GM21390 (cell line): Measurements from ENCODE around the gene CLK2.
"Not testable (repeated sequence)": the region's sequence is repeated elsewhere in the genome, so short reads cannot be mapped to it uniquely, and the experiment has no call there.

Experiments
- ATAC-seq: cut with Tn5 transposase; IDR thresholded peaks from one replicate; pipeline ENCODE4 v1.9.1; 2021; ENCODE audit not compliant: unreplicated experiment

Gene CLK2

DNA sequence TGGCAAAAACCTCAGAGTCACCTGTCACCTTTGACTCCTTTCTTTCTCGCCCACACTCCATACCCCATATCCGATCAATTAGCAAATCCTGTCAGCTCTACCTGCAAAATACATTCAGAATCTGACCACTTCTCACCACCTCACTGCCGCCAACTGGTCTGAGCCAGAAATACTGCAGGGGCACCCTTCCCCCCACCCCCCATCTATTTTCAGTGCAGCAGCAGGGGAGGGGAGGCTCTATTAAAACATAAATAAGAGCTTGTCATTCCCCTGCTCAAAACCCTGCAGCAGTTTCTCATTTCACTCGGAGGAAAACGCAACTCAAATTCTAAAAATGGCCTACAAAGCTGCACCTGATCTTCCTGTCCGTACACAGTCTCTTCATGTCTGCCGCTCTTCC is 24.1 kb upstream of the CLK2 start:
- no peak for ATAC-seq

GRCh38 chr1:155296661-155297060 is 23.4 kb upstream of the CLK2 start:
- ATAC-seq: no peak

GRCh38 chr1:155295942-155296267 is 22.6 kb upstream of the CLK2 start:
- ATAC-seq: no peak

GRCh38 chr1:155295183-155295941 is 22.1 kb upstream of the CLK2 start:
- no peak for ATAC-seq

DNA sequence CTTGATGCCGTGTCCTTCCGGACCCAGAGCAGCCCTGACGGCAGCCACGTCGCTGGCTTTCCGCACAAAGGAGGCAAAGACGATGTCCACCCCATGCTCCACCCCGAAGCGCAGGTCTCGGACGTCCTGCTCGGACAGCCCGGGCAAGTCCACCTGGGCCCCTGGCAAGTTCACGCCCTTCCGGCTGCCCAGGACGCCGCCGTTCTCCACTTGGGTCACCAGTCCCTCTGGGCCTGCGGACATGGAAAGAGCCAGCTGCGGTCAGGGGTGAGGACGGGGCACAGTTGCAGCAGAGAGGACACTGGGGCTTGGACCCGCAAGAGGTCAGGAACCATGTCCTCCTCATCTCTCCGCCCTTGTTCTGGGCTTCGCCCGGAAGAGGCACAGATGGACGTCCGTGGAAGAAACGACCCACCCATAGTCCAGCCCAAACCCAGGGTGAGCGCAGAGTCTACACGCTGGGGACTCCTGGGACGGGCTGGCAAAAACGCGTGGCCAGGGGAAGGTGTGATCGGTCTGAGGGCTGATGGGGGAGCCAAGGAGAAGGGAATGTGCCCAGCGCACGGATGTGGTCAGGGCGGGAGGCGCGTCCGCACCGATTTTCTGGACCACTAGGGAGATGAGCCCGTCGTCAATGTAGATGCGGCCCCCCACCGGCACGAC is 21.3 kb upstream of the CLK2 start:
- no peak for ATAC-seq

DNA sequence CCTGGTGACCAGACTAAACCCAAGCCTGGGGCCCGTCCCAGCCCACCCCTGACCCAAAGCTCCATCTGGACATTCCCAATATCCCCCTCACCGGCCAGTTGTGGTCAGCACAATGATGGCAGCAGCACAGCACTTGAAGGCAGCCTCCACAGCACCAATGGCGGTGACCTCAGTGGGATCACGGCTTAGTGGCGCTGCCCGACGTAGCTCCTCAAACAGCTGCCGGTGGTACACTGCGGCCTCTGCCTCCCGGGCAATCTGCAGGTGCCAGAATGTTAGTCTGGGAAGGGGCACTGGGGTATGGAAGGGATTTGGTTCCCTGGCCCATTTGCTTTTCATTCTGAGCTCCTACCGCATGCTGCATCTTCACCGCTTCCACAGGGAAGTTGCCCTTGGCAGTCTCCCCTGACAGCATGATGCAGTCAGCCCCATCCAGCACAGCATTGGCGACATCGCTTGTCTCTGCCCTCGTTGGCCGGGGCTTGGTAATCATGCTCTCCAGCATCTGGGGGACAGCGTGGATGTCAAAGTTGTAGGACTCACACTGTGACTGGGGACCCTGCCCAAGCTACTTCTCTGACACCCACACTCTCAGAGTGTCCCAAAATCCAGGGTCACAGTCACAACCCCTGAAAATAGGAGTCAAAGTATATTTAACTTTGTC is 19.9 kb upstream of the CLK2 start:
- ATAC-seq: no peak

- ATAC-seq: not testable (repeated sequence)
Measured at GRCh38 chr1:155291006-155291405, 17.7 kb upstream of the CLK2 start.

DNA sequence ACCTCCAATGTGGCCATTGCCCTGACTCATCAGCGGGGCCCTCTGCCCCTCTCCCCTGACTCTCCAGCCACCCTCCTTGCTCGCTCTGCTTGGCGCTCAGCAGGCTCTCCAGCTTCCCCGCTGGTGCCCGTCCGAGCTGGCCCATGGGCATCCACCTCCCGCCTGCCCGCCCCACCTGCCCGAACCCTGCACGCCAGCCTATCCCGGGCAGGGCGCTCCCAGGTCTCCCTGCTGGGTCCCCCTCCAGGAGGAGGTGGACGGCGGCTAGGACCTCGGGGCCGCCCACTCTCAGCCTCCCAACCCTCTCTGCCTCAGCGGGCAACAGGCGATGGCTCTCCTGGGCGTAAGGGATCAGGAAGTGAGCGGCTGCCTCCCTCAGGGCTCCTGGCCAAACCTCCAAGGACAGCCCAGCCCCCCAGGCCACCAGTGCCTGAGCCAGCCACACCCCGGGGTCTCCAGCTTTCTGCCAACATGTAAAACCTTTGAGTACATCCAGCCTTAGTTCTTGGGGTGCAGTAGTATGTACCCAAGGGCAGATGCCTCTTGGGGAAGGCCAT is 14.8 kb upstream of the CLK2 start:
- ATAC-seq: no peak

GRCh38 chr1:155286544-155286943 is 13.2 kb upstream of the CLK2 start:
- no peak for ATAC-seq

GRCh38 chr1:155285631-155286044 is 12.3 kb upstream of the CLK2 start:
- ATAC-seq: no peak

GRCh38 chr1:155285063-155285462 is 11.8 kb upstream of the CLK2 start:
- no peak for ATAC-seq

GRCh38 chr1:155284476-155284875 is 11.2 kb upstream of the CLK2 start:
- ATAC-seq: no peak

DNA sequence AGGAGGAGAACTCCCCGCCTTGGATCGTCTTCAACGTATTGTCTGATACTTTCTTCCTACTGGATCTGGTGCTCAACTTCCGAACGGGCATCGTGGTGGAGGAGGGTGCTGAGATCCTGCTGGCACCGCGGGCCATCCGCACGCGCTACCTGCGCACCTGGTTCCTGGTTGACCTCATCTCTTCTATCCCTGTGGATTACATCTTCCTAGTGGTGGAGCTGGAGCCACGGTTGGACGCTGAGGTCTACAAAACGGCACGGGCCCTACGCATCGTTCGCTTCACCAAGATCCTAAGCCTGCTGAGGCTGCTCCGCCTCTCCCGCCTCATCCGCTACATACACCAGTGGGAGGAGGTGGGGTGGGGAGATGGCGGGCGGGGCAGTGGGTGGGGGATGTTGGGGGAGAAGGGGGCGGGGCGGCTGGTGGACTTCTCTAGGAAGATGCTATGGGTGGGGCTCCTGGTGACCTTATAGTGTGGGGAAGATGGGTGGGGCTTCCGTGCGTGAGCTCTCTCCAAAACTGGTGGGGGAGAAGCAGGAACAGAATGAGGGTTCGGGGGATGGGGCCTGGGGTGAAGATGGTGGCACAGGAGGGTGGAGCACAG is 9.3 kb upstream of the CLK2 start:
- ATAC-seq: no peak

DNA sequence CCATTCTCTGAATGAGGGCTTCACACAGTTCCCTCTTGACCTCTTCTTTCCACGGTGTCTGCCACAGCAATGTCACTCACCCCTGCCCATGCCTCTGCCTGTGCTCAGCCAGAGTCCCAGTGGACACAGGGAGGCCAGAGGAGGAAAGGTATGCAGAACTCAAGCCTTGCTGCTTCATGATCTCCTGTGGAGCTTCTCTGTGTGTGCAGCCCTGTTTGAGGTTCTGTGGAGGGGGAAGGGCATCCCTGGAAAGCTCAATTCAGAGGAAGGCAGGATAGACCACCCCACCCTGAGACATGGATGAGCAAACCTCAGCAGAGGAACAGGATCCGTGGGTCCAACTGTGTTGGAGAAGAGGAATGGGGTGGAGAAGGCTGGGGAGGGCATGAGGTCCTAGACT is 6.0 kb upstream of the CLK2 start:
- no peak for ATAC-seq

GRCh38 chr1:155278689-155279160 is 5.4 kb upstream of the CLK2 start:
- ATAC-seq: no peak

GRCh38 chr1:155277902-155278688 is 4.8 kb upstream of the CLK2 start:
- no peak for ATAC-seq

DNA sequence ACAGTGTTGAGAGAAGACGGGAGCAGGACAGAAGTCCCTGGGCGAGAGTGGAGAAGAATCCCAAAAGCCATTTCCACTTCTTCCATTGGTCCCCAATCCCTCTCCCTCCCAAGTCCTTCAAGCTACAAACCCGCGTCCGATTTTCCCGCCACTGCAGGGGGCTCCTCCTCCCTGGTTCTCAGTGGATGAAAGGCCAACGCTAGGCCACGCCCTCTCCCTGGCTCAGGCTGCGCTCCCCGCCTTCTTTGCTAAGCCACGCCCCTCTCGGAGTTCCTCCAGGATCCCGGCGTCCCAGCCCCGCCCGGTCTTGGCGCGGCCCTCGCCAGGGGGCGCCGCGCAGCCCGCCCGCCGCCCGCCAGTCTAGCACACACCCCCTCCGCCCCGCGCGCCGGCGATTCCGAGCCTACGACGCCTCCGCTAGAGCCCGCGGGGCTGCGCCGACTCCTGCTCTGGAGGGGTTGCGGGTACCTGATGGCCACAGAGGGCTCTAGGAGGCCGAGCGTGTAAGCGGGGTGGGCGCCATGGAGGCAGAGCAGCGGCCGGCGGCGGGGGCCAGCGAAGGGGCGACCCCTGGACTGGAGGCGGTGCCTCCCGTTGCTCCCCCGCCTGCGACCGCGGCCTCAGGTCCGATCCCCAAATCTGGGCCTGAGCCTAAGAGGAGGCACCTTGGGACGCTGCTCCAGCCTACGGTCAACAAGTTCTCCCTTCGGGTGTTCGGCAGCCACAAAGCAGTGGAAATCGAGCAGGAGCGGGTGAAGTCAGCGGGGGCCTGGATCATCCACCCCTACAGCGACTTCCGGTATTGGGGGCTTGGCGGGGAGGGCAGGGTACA is 4.0 kb upstream of the CLK2 start, which contains the start of gene HCN3:
TSS of gene HCN3 (plus strand) at position 394 of the 832 bp plus-strand sequence. CDS start at position 522, 128 bp downstream.
- peak; percentile 65 for ATAC-seq

DNA sequence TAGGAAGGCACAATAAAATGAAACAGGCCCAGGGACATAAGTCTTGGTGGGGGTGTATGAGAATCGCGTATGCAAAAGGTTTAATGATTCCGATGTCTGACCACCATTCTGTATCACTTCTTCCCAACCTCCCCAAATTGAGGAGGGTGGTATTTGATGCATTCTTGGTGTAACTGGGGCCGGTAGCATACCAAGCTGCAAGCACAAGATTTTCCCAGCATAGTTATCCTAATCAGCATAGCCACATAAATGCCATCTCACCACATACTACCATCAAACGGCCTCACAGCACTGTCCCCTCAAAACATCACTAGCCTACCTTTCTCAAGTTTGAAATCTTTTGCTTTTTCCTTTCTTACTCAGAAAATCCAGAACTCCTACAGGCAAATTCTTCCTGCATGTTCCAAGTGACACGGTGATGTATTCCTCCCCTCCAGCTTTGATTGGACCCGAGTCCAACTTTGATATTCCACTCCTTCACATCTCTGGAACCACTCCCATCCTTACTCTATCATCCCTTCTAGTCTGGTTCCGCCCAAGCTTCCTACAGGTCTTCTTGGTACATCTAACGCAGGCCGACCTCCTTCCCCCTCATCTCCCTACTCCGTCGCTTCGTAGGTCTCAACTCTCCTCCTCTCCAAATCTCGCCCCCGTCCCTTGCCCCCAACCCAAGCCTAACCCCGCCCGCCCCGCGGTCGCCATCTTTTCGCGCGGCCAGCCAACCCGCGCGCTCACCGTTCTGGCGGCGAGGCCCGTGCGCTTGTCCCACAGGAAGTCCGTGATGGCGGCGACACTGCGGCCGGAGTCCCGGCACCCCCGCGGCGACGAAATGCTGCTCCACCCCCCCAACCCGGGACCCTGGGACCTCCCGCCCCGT is 600 bp downstream of the CLK2 start:
- ATAC-seq: peak; percentile 27

DNA sequence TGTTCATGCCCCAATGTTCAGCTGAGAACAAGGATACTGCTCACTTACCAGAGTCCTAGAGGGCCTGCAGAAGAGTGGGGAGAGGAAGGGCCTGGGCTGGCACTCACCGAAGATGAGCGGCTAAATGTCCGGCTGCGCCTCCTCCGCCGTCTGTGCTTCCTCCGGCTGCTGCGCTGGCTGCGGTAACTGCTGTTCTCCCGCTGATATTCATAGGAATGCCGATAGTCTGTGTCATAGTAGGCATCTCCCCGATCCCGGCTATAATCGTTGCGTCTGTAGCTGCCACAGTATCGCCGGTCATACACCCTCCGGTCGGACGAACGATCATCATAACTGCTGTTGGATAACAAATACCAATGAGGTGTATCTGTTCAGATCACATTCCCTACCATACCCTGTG is 3.9 kb downstream of the CLK2 start:
- ATAC-seq: no peak
